ENCODE measurements around the gene BCAP29. TPM values are rescaled to one million over a fixed set of nuclear protein-coding genes. Genes with fewer than 3 reads are reported as not detected.

BCAP29 gene
- total and polyA plus RNA-seq, 2 of the 8 experiments (the other 6 are each of a cell fraction or from before 2014, with no cell fraction given): 6.8 to 18.1 TPM

- TF ChIP-seq CHD7 (IDR thresholded peaks at IDR 0.05; ENCODE audit: insufficient replicate concordance, low read length): no peak
Measured at GRCh38 chr7:107579885-107580715, at the start of gene BCAP29 (continued).

Data from H1 (cell line).